CMK (cell line): ENCODE measurements around the gene PIAS2.
"Not testable (repeated sequence)": the region's sequence is repeated elsewhere in the genome, so short reads cannot be mapped to it uniquely, and the experiment has no call there.

Source experiments
- DNase-seq: peaks from one replicate; pipeline ENCODE4 v3.0.0-alpha.2; 2010; ENCODE audit warnings: low read depth

Gene PIAS2, protein sequence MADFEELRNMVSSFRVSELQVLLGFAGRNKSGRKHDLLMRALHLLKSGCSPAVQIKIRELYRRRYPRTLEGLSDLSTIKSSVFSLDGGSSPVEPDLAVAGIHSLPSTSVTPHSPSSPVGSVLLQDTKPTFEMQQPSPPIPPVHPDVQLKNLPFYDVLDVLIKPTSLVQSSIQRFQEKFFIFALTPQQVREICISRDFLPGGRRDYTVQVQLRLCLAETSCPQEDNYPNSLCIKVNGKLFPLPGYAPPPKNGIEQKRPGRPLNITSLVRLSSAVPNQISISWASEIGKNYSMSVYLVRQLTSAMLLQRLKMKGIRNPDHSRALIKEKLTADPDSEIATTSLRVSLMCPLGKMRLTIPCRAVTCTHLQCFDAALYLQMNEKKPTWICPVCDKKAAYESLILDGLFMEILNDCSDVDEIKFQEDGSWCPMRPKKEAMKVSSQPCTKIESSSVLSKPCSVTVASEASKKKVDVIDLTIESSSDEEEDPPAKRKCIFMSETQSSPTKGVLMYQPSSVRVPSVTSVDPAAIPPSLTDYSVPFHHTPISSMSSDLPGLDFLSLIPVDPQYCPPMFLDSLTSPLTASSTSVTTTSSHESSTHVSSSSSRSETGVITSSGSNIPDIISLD

DNA sequence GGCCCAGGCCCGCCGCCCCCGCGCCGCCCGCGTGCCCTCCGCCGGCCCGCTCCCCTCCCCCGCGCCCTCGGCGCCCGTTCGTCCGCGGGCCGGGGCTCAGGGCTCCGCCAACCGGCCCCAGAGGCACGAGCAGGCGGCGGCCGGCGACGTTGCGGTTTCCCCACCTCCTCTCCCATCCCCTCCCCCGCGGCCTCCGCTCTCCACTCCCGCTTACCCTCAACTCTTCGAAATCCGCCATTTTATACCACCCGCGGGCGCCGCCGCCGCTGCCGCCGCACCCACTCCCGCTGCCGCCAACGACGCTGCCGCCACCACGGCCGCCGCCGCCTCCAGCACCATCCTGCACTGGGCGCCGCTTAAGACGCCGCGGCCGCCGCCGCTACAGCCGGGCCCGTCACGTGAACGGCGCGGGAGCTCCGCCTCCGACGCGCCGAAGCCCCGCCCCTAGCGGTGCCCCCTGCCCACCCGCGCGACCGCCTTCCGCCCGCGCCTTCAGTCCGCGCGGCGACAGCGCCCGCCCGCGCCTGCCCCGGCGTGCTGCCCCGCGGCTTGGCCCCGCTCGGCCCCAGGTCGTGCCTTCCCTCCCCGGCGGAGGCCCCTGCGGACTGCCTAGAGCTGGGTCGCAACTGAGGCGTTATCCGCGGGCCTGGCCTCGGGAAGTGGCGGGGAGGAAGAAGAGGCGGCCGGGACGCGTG, at the start of gene PIAS2, which contains the start of gene KATNAL2:
PIAS2 (minus strand) TSS at position 400 of the 695 bp plus-strand sequence; CDS start at position 238, 162 bp downstream.
KATNAL2 (plus strand) TSS at position 495 of the 695 bp plus-strand sequence. CDS start 29,271 bp downstream, outside the sequence.
- DNase-seq = peak; percentile 58

DNA sequence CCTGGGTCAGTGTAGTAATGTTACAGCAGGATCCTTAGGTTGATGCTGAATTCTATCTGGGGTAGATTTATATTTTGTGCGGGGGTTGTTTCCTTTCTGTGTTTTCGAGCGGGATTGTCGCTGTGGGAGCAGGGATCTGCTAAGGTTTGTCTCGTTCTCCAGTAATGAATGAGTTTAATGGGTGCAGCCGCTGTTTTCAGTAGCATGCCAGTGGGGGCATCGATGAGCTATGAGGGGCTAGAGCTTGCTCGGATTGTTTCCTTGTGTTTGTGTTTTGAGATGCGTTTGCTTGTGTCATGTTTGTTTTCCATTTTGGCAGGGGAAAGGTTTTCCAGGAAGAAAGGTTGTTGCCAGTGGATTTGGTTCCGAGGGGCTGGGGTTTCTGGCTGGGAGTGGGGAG, 49.0 kb upstream of the PIAS2 start:
- not testable (repeated sequence) for DNase-seq

GRCh38 chr18:46964579-46965293, 47.4 kb upstream of the PIAS2 start:
- DNase-seq = not testable (repeated sequence)

GRCh38 chr18:46963656-46964578, 46.6 kb upstream of the PIAS2 start:
- not testable (repeated sequence) for DNase-seq

GRCh38 chr18:46958209-46958608, 40.9 kb upstream of the PIAS2 start:
- no peak for DNase-seq

GRCh38 chr18:46953195-46953594, 35.9 kb upstream of the PIAS2 start:
- DNase-seq = no peak

DNA sequence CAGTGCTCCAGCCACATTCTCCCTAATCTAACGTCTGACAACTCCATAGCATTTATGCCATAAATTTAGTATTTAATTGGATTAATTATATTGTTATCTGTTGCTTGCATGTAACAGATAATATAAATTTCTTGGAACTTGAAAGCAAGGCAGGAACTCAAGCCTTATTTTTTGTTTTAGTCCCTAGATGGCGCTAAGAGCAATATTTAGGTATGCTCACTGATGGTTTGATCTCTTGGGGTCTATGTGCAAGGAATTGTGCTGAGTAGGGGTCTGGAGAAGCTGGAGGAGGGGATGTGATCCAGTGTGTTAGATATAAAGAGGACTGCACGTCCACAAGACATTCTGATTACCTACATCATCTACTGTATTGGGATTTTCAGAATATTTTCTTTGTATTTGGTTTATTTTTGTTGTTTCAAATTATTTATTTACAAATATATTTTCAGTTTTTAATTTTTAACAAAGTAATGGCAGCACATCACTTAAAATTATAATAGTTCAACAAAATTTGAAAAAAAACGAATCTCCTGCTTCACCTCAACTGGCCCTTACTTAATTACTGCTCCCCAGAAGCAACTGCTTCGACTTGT, 32.9 kb upstream of the PIAS2 start:
- no peak for DNase-seq

DNA sequence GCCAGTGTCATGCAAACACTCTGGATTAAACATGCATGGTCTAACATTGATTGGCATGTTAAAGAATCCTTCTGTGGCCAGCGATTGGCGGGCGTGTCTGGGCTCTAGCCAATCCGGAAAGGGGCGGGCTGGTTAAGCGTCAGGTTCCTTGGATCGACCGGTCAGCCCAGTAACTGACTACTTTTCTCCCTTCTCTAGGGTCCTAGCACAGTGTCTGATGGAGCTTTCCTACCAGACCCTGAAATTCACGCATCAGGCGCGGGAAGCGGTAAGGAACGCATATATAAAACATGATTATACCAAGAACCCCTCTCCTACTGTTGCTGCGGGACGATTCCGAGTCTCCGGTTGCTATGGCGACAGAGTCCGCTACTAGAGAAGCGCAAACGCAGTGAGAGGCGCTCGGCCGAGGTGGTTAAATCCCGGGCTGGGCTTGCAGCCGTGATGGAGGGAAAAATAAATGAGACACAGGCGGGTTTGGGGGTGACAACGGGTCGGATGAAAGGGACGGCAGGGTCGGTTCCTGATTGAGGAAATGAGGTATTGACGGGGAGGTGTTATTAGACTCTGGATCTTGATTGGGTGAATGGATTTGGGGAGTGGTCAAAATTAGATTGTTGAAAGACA, 29.5 kb upstream of the PIAS2 start:
- no peak for DNase-seq

GRCh38 chr18:46942646-46943045, 25.3 kb upstream of the PIAS2 start:
- DNase-seq = no peak

DNA sequence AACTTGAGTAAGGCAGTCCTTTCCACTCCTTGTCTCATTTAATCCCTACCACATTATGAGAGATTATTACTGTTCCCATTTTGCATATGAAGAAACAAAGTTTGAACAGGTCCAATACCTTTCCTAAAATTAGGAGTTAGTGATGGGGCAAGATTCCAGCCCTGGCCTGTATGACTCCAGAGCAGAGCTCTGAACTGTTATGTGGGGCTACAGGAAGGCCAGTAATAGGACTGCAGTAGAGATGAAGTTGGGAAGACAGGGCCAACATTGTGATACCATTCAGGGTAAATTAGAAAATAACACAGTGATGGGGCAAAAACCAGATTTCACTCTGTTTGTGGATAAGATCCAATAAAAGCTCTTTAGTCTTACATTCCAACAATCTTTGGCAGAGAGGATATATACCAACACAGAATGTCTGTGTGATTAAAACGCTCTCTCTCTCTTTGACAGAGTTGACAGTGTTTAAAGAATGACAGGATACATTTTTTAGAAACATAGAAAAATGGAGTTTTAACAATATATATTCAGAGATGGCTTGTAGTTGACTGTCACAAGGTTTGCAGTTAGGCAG, 22.8 kb upstream of the PIAS2 start:
- DNase-seq = no peak

DNA sequence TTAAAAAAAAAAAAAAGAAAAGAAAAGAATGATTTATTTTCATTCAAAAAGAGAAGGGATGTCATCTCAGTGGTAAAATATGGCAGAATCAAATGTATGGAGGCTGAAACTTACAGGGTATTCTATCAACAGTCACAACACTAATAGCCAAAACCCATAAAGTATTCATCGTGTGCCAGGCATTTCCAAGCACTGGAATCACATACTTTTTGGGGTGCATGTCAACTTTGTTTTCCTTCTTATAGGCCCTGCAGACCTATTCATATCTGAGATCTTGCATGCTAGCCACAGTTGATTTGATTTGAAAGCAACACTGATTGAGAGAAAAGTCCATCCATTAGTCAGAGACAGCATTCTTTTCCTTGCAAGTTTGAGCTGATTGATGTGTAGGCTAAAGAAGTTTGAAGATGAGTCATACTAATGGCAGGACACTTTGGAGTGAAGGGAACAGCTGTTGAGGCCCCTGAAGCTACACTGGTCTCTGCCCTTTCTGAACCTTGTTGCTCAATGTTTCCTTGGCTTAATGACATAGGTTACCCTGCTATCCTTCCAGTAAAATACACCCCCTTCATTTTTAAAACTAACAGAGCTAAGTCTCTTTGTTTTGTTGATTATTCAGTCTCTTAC, 22.1 kb upstream of the PIAS2 start:
- DNase-seq = no peak

DNA sequence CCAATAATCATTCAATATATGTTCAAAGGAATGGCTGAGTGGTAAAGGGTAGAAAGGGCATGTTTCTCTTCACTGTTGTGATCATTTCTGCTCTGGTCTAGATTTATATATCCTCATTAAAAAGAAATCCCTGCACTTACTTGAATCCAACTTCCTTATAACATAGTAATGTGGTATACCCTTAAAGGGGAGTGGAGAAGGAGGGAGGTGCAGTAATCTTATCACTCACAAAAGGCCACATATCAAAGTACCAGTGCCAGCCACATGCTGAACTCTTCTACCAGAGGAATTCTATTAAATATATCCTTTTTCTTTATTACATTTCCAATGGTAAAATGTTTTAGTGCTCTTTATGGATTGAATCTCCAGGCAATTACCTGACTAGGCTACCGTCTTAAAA, 3.3 kb upstream of the PIAS2 start:
- DNase-seq = no peak

DNA sequence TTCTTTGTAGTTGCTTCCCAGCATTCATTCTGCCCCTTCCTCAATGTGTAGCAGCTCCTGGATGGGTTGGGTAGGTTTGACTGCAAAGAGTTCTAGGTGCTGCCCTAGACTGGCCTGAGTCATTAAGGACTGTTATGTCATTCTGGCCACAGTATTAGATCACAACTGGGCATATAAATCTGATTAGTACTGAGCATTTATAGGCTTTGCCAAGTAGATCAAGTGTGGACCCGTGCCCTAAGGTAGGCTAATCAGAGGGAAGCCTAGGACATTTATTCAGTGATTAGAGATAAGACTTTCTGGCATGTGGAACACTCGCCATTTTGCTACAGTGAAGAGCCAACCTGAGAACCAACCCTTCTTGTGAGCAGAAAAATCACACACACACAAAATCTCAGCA, 2.8 kb upstream of the PIAS2 start:
- DNase-seq = no peak

GRCh38 chr18:46917803-46918600, 695 bp upstream of the PIAS2 start:
- DNase-seq = peak; percentile 3

GRCh38 chr18:46916551-46917107, 678 bp downstream of the PIAS2 start:
- peak; percentile 4 for DNase-seq

DNA sequence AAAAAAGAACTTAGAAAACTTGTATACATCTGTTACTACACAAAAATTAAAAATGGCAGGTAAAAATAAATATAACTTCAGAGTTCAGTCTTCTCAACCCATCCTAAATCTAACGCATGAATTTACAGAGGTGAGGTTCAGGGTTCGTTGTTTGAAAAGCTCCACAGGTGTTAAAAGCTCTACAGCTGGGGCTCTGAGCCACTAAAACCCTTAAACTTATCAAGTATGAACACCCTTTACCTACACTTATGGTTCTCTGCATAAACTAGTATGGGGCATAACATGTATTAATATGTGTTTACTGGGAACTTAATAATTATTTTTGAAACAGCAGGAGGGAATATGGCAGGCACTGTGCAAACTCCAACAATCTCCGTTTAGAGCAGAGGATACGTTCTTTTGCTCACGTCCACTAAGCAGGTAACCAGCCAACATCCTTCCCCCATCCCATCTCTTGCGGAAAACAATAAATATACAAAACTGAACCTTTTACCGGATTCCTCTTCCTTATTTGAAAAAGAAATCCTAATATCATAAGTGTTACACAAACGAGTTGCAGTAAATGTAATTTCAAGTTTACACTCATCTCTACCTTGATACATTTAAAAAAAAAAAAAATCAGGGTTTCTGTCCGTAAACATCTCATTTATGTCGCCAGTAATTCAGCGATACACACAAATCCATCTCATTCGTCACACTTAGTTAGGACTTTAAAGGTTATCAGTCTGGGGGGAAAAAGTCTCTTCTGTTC, 1.3 kb downstream of the PIAS2 start:
- DNase-seq = no peak

DNA sequence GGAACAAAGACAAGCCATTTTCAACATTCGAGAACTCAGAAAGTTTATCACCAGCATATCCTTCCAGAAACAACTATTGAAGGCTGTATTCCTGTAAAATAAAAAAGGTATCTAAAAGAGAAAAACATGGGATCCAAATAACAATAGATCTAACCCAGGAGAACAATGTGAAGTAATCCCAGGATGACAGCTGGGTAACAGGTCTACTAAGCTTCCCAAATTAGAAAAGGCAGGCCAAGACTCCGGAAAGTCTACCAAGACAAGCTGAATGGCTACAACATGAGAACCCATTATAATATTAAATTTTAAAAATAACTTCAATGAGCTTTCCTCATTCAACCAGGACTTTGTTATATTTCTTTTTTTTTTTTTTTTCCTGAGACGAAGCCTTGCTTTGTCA, 6.5 kb downstream of the PIAS2 start:
- DNase-seq = no peak
